Central memory CD8-positive, alpha-beta T cell (primary cell): ENCODE measurements around the gene GMFB.
"Not testable (repeated sequence)": the region's sequence is repeated elsewhere in the genome, so short reads cannot be mapped to it uniquely, and the experiment has no call there.

Source experiments
- ATAC-seq: fragments of 150-1000 bp; cut with Tn5 transposase; replicated peaks from 2 replicates; pipeline ENCODE4 v1.10.0; 2022; ENCODE audit warnings: mild to moderate bottlenecking, moderate FRiP score, moderate number of reproducible peaks; ENCODE audit not compliant: poor library complexity, severe bottlenecking; ENCODE audit errors: extremely low read depth
- DNase-seq, 2 donors: peaks; one replicate each; pipeline ENCODE4 v3.0.0; 2021; ENCODE audit warnings: low spot score in 2 of 2
- H3K27ac Mint-ChIP-seq: one replicate; pipeline ENCODE4 v1.8.0; 2022; ENCODE audit warnings: low read depth, mild to moderate bottlenecking, moderate library complexity, mixed read lengths
- H3K27me3 Mint-ChIP-seq: one replicate; pipeline ENCODE4 v1.8.0; 2022; ENCODE audit warnings: mixed read lengths
- H3K36me3 Mint-ChIP-seq: one replicate; pipeline ENCODE4 v1.8.0; 2022; ENCODE audit warnings: mild to moderate bottlenecking, moderate library complexity, mixed read lengths; ENCODE audit not compliant: insufficient read depth
- H3K4me1 Mint-ChIP-seq: one replicate; pipeline ENCODE4 v1.8.0; 2022; ENCODE audit warnings: mixed read lengths
- H3K4me3 Mint-ChIP-seq: one replicate; pipeline ENCODE4 v1.8.0; 2022; ENCODE audit warnings: mild to moderate bottlenecking, moderate library complexity, mixed read lengths
- H3K9me3 Mint-ChIP-seq: one replicate; pipeline ENCODE4 v1.8.0; 2022; ENCODE audit warnings: mixed read lengths

GMFB gene

DNA sequence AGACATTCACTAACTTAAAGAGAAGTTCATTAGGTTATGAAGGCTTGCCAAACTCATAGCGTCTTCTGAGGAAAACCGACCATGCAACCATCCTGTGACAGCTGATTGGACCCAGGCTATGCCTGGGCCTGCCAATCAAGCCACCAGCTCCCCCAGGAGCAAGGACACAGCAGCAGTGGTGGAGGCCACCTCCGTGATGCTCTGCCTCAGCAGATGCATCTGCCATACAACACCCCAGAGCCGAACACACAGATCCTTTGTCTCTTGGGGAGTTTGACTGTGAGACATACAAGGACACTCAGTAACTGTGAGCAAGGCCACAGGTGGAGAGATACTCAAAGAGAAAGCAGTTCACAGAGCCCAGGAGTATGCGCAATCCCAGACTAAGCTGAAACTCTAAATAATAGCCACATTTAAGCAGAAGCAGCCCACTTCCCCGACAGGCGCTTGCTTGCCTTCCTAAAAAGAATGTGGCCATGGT lies 37.6 kb downstream of the GMFB start:
- Mint-ChIP-seq H3K27me3 (peaks cover 19% of the 10 kb centered on the region), H3K4me3 (no peak overlapping the region), H3K4me1 (no peaks in the 10 kb centered on the region), H3K27ac (no peak overlapping the region), H3K36me3 (peaks cover 1% of the 10 kb centered on the region), H3K9me3 (no peaks in the 10 kb centered on the region)
- DNase-seq (no peak), ATAC-seq (no peak)

GRCh38 chr14:54450535-54450934 lies 38.2 kb downstream of the GMFB start:
- ATAC-seq, result no peak
- Mint-ChIP-seq H3K9me3 (no peaks in the 10 kb centered on the region), H3K36me3 (peaks cover 1% of the 10 kb centered on the region), H3K4me3 (no peak overlapping the region), H3K4me1 (no peaks in the 10 kb centered on the region), H3K27ac (no peak overlapping the region), H3K27me3 (peaks cover 25% of the 10 kb centered on the region)
- no peak for DNase-seq

GRCh38 chr14:54447231-54447692 lies 41.5 kb downstream of the GMFB start:
- H3K9me3 Mint-ChIP-seq, result no peaks in the 10 kb centered on the region
- peaks cover 25% of the 10 kb centered on the region for H3K27me3 Mint-ChIP-seq
- ATAC-seq (no peak), DNase-seq (no peak)
- H3K27ac Mint-ChIP-seq, result no peak overlapping the region
- H3K36me3 Mint-ChIP-seq, result no peaks in the 10 kb centered on the region
- no peaks in the 10 kb centered on the region for H3K4me1 Mint-ChIP-seq
- no peak overlapping the region for H3K4me3 Mint-ChIP-seq

- Mint-ChIP-seq H3K4me1 (peaks cover 8% of the 10 kb centered on the region), H3K36me3 (peaks cover 6% of the 10 kb centered on the region), H3K4me3 (no peak overlapping the region), H3K9me3 (no peaks in the 10 kb centered on the region), H3K27me3 (peaks cover 25% of the 10 kb centered on the region), H3K27ac (no peak overlapping the region)
- ATAC-seq, result no peak
- no peak for DNase-seq
These were observed 42.6 kb downstream of the GMFB start for GRCh38 chr14:54446161-54446693.

GRCh38 chr14:54444681-54445080 lies 44.1 kb downstream of the GMFB start:
- DNase-seq (no peak), ATAC-seq (no peak)
- Mint-ChIP-seq H3K4me1 (peaks cover 17% of the 10 kb centered on the region), H3K9me3 (no peaks in the 10 kb centered on the region), H3K4me3 (no peak overlapping the region), H3K36me3 (peaks cover 12% of the 10 kb centered on the region), H3K27me3 (peaks cover 25% of the 10 kb centered on the region), H3K27ac (no peak overlapping the region)

- no peak overlapping the region for H3K27ac Mint-ChIP-seq
- no peak overlapping the region for H3K4me3 Mint-ChIP-seq
- H3K9me3 Mint-ChIP-seq, result no peaks in the 10 kb centered on the region
- peaks cover 21% of the 10 kb centered on the region for H3K4me1 Mint-ChIP-seq
- peaks cover 20% of the 10 kb centered on the region for H3K27me3 Mint-ChIP-seq
- DNase-seq (no peak), ATAC-seq (no peak)
- peaks cover 12% of the 10 kb centered on the region for H3K36me3 Mint-ChIP-seq
These were observed 44.8 kb downstream of the GMFB start for GRCh38 chr14:54443981-54444380.

DNA sequence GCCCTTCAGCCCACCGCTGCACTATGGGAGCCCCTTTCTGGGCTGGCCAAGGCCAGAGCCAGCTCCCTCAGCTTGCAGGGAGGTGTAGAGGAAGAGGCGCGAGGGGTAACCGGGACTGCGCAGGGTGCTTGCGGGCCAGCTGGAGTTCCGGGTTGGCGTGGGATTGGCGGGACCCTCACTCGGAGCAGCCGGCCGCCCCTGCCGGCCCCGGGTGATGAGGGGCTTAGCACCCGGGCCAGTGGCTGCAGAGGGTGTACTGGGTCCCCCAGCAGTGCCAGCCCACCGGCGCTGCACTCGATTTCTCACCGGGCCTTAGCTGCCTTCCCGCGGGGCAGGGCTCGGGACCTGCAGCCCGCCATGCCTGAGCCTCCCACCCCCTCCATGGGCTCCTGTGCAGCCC lies 45.8 kb downstream of the GMFB start:
- not testable (repeated sequence) for H3K4me3 Mint-ChIP-seq, ATAC-seq, H3K27ac Mint-ChIP-seq, DNase-seq, H3K9me3 Mint-ChIP-seq
- Mint-ChIP-seq H3K36me3 (peaks cover 12% of the 10 kb centered on the region), H3K4me1 (peaks cover 27% of the 10 kb centered on the region), H3K27me3 (peaks cover 12% of the 10 kb centered on the region)

DNA sequence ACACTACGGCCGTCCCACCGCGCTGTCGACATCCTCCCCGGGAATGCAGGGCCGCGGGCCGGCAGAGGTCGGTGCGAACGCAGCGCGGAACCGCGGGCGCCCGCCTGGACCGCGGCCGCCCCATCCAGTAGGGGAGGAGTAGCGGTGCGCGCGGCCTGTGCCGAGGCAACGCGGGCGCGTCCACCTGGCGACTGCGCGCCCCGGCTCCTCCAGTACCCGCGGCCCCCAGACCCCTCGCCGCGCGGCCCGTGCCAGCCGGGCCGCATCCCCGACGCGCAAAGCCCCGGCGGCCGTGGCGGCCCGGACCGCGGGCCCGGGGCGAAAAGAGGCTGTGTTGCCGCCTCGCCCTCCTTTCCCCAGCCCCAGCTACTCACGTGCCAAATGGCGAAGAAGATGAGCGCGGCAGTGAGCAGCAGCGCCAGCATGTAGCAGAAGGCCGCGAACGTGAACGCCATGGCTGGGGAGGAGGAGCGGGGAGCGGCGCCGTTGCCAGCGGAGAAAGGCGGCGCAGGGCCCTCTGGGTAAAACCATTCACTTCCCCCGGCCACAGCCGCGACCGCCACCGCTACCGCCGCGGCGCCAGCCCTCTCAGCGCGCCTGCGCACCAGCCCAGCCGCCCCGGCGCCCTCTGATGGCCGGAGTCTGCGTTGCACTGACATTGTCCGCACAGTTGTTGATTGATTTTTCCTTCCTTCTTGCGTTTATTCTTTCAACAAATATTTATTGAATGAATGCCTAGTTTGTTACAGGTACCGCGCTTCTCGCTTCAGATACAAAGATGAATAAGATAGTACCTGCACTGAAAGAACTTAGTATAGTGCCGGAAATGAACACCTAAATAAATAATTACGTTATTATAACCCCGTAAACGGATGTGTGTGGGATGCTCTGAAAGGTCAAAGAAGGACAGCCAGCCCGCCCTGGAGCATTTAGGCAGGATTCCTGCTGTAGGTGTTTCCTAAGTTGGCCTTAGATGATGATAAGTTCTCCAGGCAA lies 47.6 kb downstream of the GMFB start, which contains the start of gene CNIH1:
Gene CNIH1 (minus strand): TSS at position 502 of the 996 bp plus-strand sequence. CDS start 47 bp downstream, at position 455.
- Mint-ChIP-seq H3K4me1 (peaks cover 40% of the 10 kb centered on the region), H3K36me3 (peaks cover 12% of the 10 kb centered on the region), H3K9me3 (no peaks in the 10 kb centered on the region), H3K27me3 (peaks cover 6% of the 10 kb centered on the region), H3K27ac (peak within 1 kb of the TSS; percentile 86), H3K4me3 (peak within 1 kb of the TSS; percentile 86)
- peak; percentile 91 to 98 for DNase-seq
- peak; percentile 94 for ATAC-seq

DNA sequence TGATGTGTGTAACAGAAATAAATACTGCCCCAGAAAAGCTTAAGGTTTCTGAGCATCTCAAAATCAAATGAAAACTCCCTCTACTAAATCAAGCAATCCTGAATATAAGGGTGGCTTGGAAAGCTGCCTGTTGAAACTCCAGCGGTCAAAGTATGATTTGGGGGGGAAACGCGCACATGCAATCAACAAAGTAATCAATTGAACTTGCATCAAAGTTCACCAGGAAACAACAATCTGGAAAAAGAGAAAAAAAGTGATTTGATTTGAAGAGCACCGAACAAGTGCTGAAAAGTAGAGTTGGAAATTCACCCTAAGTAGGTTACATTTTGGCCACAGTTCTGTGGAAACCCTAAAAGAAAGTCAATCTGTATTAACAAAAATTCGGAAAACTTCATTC lies 48.3 kb downstream of the GMFB start:
- Mint-ChIP-seq H3K4me1 (peaks cover 47% of the 10 kb centered on the region), H3K27ac (peak overlapping the region; percentile 68), H3K36me3 (peaks cover 12% of the 10 kb centered on the region), H3K27me3 (no peaks in the 10 kb centered on the region), H3K4me3 (peak overlapping the region; percentile 86), H3K9me3 (no peaks in the 10 kb centered on the region)
- DNase-seq, result no peak
- ATAC-seq, result no peak

- Mint-ChIP-seq H3K27me3 (no peaks in the 10 kb centered on the region), H3K9me3 (no peaks in the 10 kb centered on the region), H3K27ac (peak overlapping the region; percentile 68), H3K4me1 (peaks cover 51% of the 10 kb centered on the region), H3K4me3 (peak overlapping the region; percentile 86), H3K36me3 (peaks cover 15% of the 10 kb centered on the region)
- ATAC-seq (no peak), DNase-seq (no peak)
These were observed 48.7 kb downstream of the GMFB start for GRCh38 chr14:54440037-54440436.

- Mint-ChIP-seq H3K36me3 (peaks cover 16% of the 10 kb centered on the region), H3K27me3 (no peaks in the 10 kb centered on the region), H3K27ac (no peak overlapping the region), H3K4me1 (peaks cover 65% of the 10 kb centered on the region), H3K4me3 (no peak overlapping the region), H3K9me3 (no peaks in the 10 kb centered on the region)
- ATAC-seq (no peak), DNase-seq (no peak)
These were observed 50.1 kb downstream of the GMFB start for GRCh38 chr14:54438703-54439102.

GRCh38 chr14:54437954-54438353 lies 50.8 kb downstream of the GMFB start:
- ATAC-seq, H3K4me3 Mint-ChIP-seq, H3K9me3 Mint-ChIP-seq, H3K27ac Mint-ChIP-seq, H3K27me3 Mint-ChIP-seq, DNase-seq: not testable (repeated sequence)
- H3K4me1 Mint-ChIP-seq, result peaks cover 67% of the 10 kb centered on the region
- peaks cover 19% of the 10 kb centered on the region for H3K36me3 Mint-ChIP-seq
